BE2C (cell line): ENCODE data around the gene CBX6.

Source experiments
- DNase-seq: peaks from one replicate; pipeline ENCODE4 v3.0.0-alpha.2; 2020
- H3K27me3 ChIP-seq: fragments of 250-450 bp; sonication (Bioruptor Pico); 2 replicates; pipeline ENCODE4 v1.5.1; 2020; ENCODE audit warnings: mild to moderate bottlenecking
- H3K36me3 ChIP-seq: fragments of 250-450 bp; sonication (Bioruptor Pico); 2 replicates; pipeline ENCODE4 v1.5.1; 2020; ENCODE audit warnings: mild to moderate bottlenecking
- H3K4me1 ChIP-seq: fragments of 250-450 bp; sonication (Bioruptor Pico); 2 replicates; pipeline ENCODE4 v1.5.1; 2020
- H3K4me3 ChIP-seq: 2 replicates; pipeline ENCODE4 v1.5.1; 2011; ENCODE audit warnings: low read depth, low read length
- H3K9me3 ChIP-seq: fragments of 250-450 bp; sonication (Bioruptor Pico); 2 replicates; pipeline ENCODE4 v1.5.1; 2020
- TF ChIP-seq, protein P1 (sequence below): IDR thresholded peaks from 2 replicates; pipeline ENCODE4 v1.5.1; 2012; ENCODE audit warnings: mild to moderate bottlenecking, low read depth, low read length

The CBX6 gene

DNA sequence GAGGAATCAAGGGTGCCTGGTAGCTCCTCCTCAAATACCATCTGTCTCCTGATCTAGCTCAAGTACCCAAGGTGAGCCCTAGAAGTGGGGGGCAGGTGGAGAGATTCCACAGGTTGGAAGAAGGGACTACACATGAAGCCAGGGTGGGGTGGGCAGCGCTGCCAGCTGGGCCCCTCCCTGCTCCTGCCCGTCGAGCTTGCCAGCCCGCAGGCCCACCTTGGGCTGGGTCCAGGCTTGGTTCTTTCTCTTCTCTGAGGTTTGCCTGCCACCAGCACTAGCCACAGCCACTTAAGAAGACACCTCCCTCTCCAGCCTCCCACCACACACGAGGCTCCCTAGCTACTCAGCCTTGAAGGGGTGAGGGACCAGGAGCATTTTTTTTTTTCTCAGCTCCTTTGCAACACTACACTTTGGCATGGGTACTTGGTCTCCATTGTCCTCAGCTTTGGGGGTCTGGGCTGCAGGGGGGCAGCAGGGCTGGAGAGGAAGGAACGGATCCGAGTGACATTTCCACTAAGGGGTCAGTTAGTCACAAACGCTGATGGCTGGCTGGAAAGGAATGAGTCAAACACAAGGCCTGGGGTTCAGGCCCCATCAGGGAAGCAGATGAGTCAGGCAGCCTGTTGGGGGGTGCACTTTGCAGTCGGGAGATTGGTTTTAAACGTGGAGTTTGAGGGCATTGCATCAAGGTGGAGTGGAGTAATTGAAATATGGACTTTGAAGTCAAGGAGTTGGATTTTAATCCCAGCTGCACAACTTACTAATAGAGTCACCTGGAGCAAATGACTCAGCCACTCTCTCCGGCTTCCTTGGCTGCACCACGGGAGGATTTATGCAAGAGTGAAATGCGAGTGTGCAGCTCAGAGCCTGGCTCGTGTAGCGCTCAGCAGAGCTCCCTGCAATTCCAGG is 20.8 kb downstream of the CBX6 start:
- TF ChIP-seq, protein P1, sequence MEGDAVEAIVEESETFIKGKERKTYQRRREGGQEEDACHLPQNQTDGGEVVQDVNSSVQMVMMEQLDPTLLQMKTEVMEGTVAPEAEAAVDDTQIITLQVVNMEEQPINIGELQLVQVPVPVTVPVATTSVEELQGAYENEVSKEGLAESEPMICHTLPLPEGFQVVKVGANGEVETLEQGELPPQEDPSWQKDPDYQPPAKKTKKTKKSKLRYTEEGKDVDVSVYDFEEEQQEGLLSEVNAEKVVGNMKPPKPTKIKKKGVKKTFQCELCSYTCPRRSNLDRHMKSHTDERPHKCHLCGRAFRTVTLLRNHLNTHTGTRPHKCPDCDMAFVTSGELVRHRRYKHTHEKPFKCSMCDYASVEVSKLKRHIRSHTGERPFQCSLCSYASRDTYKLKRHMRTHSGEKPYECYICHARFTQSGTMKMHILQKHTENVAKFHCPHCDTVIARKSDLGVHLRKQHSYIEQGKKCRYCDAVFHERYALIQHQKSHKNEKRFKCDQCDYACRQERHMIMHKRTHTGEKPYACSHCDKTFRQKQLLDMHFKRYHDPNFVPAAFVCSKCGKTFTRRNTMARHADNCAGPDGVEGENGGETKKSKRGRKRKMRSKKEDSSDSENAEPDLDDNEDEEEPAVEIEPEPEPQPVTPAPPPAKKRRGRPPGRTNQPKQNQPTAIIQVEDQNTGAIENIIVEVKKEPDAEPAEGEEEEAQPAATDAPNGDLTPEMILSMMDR = no peak
- H3K4me1 ChIP-seq = peaks cover 10% of the 10 kb centered on the region; the same call in 1 of the 2 replicates
- H3K9me3 ChIP-seq = no peaks in the 10 kb centered on the region
- no peaks in the 10 kb centered on the region for H3K27me3 ChIP-seq
- H3K36me3 ChIP-seq = no peaks in the 10 kb centered on the region
- H3K4me3 ChIP-seq = no peak overlapping the region
- DNase-seq = no peak

DNA sequence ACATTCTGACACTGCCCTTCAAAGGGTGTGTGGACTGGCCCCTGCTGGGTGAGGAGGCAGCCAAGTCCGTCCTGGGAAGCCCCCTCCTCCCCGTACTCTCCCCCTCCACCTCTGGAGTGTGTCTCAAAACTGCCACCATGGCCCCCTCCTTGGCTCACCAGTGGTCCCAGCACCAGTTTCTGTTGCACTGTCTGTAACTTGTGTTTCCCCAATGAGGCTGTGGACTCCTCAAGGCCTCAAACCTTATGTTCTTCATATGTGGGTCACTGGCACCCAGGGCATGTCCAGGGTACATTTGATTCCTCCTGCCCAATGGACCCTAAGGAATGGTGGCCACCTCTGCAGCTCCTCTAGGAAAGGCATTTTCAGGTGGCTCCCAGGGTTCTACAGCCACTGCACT is 21.6 kb downstream of the CBX6 start:
- no peaks in the 10 kb centered on the region for H3K9me3 ChIP-seq
- no peaks in the 10 kb centered on the region for H3K27me3 ChIP-seq

DNA sequence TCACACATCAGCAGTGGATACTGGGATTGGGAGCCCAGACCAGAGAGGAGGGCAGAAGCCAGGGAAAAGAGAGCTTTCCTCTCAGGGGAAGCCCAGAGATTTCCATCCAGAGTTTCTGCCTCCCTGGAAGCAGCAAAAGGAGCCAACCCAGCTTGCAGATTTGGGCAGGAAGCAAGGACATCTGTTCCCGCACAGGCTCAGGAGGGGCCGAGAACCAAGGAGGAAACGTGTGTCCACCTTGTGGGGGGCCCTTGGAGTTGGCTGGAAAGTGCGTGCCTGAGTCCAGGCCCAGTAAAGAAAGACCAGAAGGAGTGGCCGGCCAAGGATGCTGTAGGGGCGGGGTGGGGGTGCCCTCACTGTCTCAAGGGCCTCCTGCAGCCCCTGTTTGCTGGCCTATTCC is 22.2 kb downstream of the CBX6 start:
- DNase-seq = no peak
- Histone ChIP-seq H3K36me3 (no peaks in the 10 kb centered on the region), H3K27me3 (no peaks in the 10 kb centered on the region), H3K9me3 (no peaks in the 10 kb centered on the region), H3K4me1 (peaks cover 10% of the 10 kb centered on the region; the same call in 1 of the 2 replicates), H3K4me3 (no peak overlapping the region)
- TF ChIP-seq, protein P1 = no peak

More for the DNA sequence above, 21.6 kb downstream of the CBX6 start:
- Histone ChIP-seq H3K4me3 (no peak overlapping the region), H3K4me1 (peaks cover 10% of the 10 kb centered on the region; the same call in 1 of the 2 replicates), H3K36me3 (no peaks in the 10 kb centered on the region)
- DNase-seq = no peak
- TF ChIP-seq, protein P1 = no peak

DNA sequence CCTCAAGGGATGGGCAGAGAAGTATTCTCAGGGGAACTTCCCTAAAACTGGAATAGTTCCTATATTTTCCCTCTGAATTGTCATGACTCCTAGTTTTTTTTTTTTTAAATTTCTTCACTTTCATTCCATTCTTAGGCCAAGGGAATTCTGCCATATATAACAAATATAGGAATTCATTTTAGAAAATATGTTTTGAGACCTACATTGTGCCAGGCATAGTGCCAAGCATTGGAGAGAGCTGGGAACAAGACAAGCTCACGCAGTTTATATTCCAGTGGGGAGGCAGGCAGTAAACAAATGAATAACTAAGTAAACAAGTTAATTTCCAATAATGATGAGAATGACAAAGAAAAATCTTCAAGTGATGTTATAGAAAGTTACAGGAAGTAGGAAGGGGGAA is 25.6 kb downstream of the CBX6 start:
- H3K36me3 ChIP-seq = no peaks in the 10 kb centered on the region
- H3K27me3 ChIP-seq = no peaks in the 10 kb centered on the region
- H3K4me3 ChIP-seq = no peak overlapping the region
- no peaks in the 10 kb centered on the region for H3K4me1 ChIP-seq
- TF ChIP-seq, protein P1 = no peak
- H3K9me3 ChIP-seq = no peaks in the 10 kb centered on the region
- DNase-seq = no peak

DNA sequence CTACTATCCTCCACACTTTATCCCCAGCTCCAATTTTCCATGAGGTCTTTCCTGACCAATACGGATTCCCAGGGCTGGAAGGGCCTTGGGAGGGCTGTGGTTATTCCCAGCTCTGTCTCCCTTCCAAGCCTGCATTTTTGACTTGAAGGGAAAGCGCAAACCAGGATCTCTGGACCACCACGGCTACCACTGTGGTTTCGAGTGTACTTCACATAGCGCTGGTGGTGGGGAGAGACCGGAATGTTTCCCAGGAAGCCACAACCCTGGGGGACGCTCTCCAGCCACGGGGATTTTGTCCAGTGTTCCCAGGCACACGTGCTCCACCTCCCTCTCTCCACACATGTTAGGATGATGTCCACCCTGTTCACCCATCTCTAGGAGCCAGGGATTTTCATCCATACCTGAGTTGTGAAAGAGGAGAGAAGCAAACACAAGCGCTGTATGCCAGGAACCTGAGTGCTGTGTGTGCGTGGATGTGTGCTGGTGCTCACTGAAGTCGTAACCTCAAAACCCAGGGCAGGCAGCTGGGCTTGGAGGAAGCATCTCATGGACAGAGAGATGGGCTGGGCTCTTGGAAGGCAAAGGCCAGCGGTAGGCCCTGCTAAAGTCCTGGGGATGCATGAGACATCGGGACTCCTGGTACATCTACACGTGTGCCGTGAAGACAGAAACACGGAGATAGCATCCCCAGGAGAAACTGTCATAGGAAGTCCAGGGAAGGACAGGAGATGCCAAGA is 26.8 kb downstream of the CBX6 start:
- H3K4me1 ChIP-seq = no peaks in the 10 kb centered on the region
- H3K36me3 ChIP-seq = no peaks in the 10 kb centered on the region
- H3K27me3 ChIP-seq = no peaks in the 10 kb centered on the region
- no peak for DNase-seq
- TF ChIP-seq, protein P1 = no peak
- H3K9me3 ChIP-seq = no peaks in the 10 kb centered on the region
- H3K4me3 ChIP-seq = no peak overlapping the region
